Adipose tissue (tissue), 3 donors: ENCODE results near the gene ACOX2. TPM values are rescaled to one million over a fixed set of nuclear protein-coding genes. Genes with fewer than 3 reads are reported as not detected.

Experiments used
- H3K27ac ChIP-seq: one replicate; pipeline ENCODE4 v1.5.1; 2013; ENCODE audit warnings: low read depth, low read length
- WGBS, 3 donors: extraction: QIAGEN DNeasy Blood & Tissue Kit; methylation state at CpG; one replicate each; pipeline ENCODE4 v1.1.7; 2013; 5-methylcytosine and 5-hydroxymethylcytosine counted together
- polyA plus RNA-seq, 3 donors: library from polyadenylated mRNA; stranded (reverse); fragments of 200-250 nt; gene quantifications; one replicate each; pipeline ENCODE4 v1.2.3, GENCODE V29; 2013
- donor health status: healthy with polysubstance abuse.
- donor health status: Bipolar disorder and iron deficiency.
- donor health status: healthy.

The ACOX2 gene
- polyA plus RNA-seq, 3 donors = 4.7 to 31.7 (median 19.3) TPM

DNA sequence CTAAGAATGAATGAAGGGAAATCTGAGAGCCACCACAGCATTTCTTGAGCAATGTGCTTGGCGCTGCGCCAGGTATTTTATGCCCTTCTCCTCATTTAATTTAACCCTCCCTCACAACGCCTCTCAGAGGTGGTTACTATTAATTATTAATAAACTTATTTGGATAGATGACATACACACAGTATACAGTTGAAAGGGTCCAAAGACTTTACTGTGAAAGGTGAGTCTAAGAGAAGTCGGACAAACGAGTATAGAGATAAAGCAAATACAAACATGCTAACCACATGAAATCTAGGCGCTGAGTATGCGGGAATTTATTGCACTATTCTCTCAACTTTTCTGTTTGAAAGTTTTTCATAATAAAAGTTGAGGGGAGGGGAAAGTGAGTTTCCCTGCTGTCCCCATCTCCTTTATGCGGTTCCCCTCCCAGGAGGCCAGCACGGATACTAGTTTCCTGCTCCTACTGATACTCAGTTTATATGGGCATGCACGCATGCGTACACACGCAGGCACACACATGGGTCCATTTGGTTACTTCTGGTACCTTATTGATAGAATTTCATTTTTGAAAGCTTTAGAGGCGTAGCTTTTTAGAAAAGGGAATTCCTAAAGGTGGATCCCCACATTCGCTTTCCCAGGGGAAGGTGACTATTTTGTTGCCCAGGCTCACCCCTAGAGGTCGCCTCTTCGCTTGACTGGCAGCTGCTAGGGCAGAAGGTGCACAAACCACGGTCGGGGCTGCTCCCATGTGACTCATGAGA is 73.6 kb downstream of the ACOX2 start:
- no peak overlapping the region for H3K27ac ChIP-seq
- 13 to 18% (median 15%) methylated on average over 18 of the region's 18 CpGs for whole genome bisulfite sequencing, 3 donors

DNA sequence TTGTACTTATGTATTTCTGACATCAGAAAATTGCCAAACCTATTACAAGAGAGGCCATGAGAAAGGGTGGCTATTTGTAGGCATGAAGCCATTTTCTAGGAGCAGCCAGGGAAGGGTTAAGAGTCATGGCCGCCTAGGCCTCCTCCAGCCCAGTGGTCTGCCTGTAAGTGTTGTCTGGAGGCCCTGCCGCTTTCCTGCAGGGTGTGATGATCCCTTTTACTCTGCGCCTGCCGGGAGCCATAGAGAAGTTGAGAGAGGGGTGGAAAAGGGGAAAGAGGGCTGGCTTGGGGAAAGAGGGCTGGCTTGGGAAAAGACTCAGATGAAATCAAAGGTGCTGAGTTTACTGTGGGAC is 74.2 kb downstream of the ACOX2 start:
- H3K27ac ChIP-seq = no peak overlapping the region
- 64 to 78% (median 72%) methylated on average over 4 of the region's 4 CpGs for WGBS, 3 donors

DNA sequence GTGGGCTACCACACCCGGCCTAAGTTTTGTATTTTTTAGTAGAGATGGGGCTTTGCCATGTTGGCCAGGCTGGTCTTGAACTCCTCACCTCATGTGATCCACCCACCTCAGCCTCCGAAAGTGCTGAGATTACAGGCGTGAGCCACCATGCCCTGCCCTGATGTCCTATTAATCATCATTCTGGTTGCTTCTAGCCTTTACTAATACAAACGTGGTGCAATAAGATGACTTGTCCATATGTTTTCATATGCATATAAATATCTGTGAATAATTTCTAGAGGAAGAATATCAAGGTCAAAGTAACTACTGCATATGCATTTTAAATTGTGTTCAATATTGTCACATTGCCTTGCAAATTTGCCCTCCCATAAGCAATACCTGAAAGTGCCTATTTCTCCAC is 77.8 kb downstream of the ACOX2 start:
- 79 to 88% (median 80%) methylated on average over 4 of the region's 4 CpGs for WGBS, 3 donors
- H3K27ac ChIP-seq = no peak overlapping the region

Other genes with a start within 250 kb of the ACOX2 start
- 10 to 100 TPM in 1 of 3 donors, 1 to 10 TPM in 2; 3.4 to 11.7 (median 7.3) TPM for gene RPP14, start 230.9 kb downstream of the ACOX2 start, polyA plus RNA-seq
- gene HTD2, start 230.7 kb downstream of the ACOX2 start, polyA plus RNA-seq = 1 to 10 TPM; 1.2 to 7.8 (median 3.2) TPM
- gene PXK, start 204.3 kb downstream of the ACOX2 start, polyA plus RNA-seq = 10 to 100 TPM in 2 of 3 donors, 1 to 10 TPM in 1; 7.1 to 21.1 (median 15.4) TPM
- 100 to 1,000 TPM in 1 of 3 donors, 10 to 100 TPM in 2; 40.6 to 108 (median 91.8) TPM for gene PDHB, start 103.4 kb downstream of the ACOX2 start, polyA plus RNA-seq
- gene KCTD6, start 45.1 kb downstream of the ACOX2 start, polyA plus RNA-seq = 10 to 100 TPM in 1 of 3 donors, 1 to 10 TPM in 2; 3.8 to 13.0 (median 9.8) TPM
- gene FAM107A, start 40.2 kb upstream of the ACOX2 start, polyA plus RNA-seq = 10 to 100 TPM; 10.5 to 61.3 (median 60.3) TPM
- 1 to 10 TPM in 1 of 3 donors, under 1 TPM in 2; 0.24 to 2.9 (median 0.56) TPM for gene FAM3D, start 129.6 kb upstream of the ACOX2 start, polyA plus RNA-seq